Right hindlimb (tissue), 1 donor: Measurements from ENCODE around the gene PPP1R1A.

Experiments used
- DNase-seq: peaks from one replicate; pipeline ENCODE4 v3.0.0-alpha.2; 2018

The PPP1R1A gene

GRCh38 chr12:54603173-54603814, 14.8 kb upstream of the PPP1R1A start:
- DNase-seq, result peak; percentile 74

GRCh38 chr12:54602661-54603060, 14.2 kb upstream of the PPP1R1A start:
- DNase-seq, result no peak

GRCh38 chr12:54601841-54602240, 13.4 kb upstream of the PPP1R1A start:
- DNase-seq, result no peak

GRCh38 chr12:54598970-54599369, 10.5 kb upstream of the PPP1R1A start:
- no peak for DNase-seq

GRCh38 chr12:54596526-54596946, 8.1 kb upstream of the PPP1R1A start:
- DNase-seq, result peak; percentile 62

- DNase-seq, result no peak
Observed at GRCh38 chr12:54595471-54595870, 7.0 kb upstream of the PPP1R1A start.

GRCh38 chr12:54593725-54594124, 5.3 kb upstream of the PPP1R1A start:
- DNase-seq, result no peak

- DNase-seq, result no peak
Observed at GRCh38 chr12:54593135-54593534, 4.7 kb upstream of the PPP1R1A start.

- DNase-seq, result no peak
Observed at GRCh38 chr12:54592316-54592715, 3.9 kb upstream of the PPP1R1A start.

- DNase-seq, result no peak
Observed at GRCh38 chr12:54590978-54591591, 2.6 kb upstream of the PPP1R1A start.

GRCh38 chr12:54589964-54590363, 1.5 kb upstream of the PPP1R1A start:
- DNase-seq, result no peak

GRCh38 chr12:54588890-54589267, 420 bp upstream of the PPP1R1A start:
- no peak for DNase-seq

GRCh38 chr12:54587315-54587873, 1.1 kb downstream of the PPP1R1A start:
- peak; percentile 60 for DNase-seq

GRCh38 chr12:54586620-54587019, 1.8 kb downstream of the PPP1R1A start:
- no peak for DNase-seq

GRCh38 chr12:54585243-54585642, 3.2 kb downstream of the PPP1R1A start:
- DNase-seq, result no peak

- no peak for DNase-seq
Observed at GRCh38 chr12:54584128-54584527, 4.3 kb downstream of the PPP1R1A start.

GRCh38 chr12:54583726-54584125, 4.7 kb downstream of the PPP1R1A start:
- DNase-seq, result no peak

GRCh38 chr12:54581412-54581811, 7.0 kb downstream of the PPP1R1A start:
- no peak for DNase-seq

- DNase-seq, result peak; percentile 91
Observed at GRCh38 chr12:54579696-54580333, 8.6 kb downstream of the PPP1R1A start.

GRCh38 chr12:54579258-54579657, 9.2 kb downstream of the PPP1R1A start:
- DNase-seq, result no peak

- DNase-seq, result no peak
Observed at GRCh38 chr12:54578778-54579177, 9.7 kb downstream of the PPP1R1A start.

- no peak for DNase-seq
Observed at GRCh38 chr12:54572881-54573280, 15.6 kb downstream of the PPP1R1A start.

GRCh38 chr12:54571193-54572188, 17.0 kb downstream of the PPP1R1A start:
- DNase-seq, result no peak
